Measurements from ENCODE around the gene GAPVD1.
"Not testable (repeated sequence)": the region's sequence is repeated elsewhere in the genome, so short reads cannot be mapped to it uniquely, and the experiment has no call there.

DNA sequence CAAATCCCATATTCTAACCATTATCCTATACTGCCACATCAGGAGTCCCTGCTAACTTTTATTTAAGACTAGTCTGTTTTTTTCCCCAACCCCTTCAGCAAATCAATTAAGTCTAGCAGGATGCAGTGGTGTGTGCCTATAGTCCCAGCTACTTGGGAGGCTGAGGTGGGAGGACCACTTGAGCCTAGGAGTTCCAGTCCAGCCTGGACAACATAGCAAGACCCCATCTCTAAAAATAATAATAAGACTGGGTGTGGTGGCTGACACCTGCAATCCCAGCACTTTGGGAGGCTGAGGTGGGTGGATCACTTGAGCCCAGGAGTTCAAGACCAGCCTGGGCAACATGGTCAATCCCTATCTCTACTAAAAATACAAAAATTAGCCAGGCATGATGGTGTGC lies 36.8 kb upstream of the GAPVD1 start:
- TF ChIP-seq, protein P1, sequence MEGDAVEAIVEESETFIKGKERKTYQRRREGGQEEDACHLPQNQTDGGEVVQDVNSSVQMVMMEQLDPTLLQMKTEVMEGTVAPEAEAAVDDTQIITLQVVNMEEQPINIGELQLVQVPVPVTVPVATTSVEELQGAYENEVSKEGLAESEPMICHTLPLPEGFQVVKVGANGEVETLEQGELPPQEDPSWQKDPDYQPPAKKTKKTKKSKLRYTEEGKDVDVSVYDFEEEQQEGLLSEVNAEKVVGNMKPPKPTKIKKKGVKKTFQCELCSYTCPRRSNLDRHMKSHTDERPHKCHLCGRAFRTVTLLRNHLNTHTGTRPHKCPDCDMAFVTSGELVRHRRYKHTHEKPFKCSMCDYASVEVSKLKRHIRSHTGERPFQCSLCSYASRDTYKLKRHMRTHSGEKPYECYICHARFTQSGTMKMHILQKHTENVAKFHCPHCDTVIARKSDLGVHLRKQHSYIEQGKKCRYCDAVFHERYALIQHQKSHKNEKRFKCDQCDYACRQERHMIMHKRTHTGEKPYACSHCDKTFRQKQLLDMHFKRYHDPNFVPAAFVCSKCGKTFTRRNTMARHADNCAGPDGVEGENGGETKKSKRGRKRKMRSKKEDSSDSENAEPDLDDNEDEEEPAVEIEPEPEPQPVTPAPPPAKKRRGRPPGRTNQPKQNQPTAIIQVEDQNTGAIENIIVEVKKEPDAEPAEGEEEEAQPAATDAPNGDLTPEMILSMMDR (IDR thresholded peaks at IDR 0.05; ENCODE audit: borderline replicate concordance, extremely low read depth, low read length, poor library complexity, severe bottlenecking) = not testable (repeated sequence)
- not testable (repeated sequence) for TF ChIP-seq EZH2 (IDR thresholded peaks at IDR 0.05; ENCODE audit: borderline replicate concordance, low read depth, low read length, severe bottlenecking)

Measured in DND-41 (cell line).